B cell (primary cell): ENCODE results near the gene MAML3. TPM values are rescaled to one million over a fixed set of nuclear protein-coding genes. Genes with fewer than 3 reads are reported as not detected.

Experiments used
- ATAC-seq: fragments of 200-7000 bp; cut with Tn5 transposase; one replicate; pipeline ENCODE4 v1.10.0; 2021; ENCODE audit warnings: low read depth, mild to moderate bottlenecking, moderate number of reproducible peaks, moderate library complexity
- CTCF ChIA-PET: fragments of 350-600 bp; sonication (Branson Sonifier 250); formaldehyde crosslinking; loops from one replicate; lab custom pipeline; 2021; ENCODE audit warnings: antibody characterized with exemption, inconsistent platforms; lab: Charles Lee
- POLR2A ChIA-PET: fragments of 350-600 bp; sonication (Branson Sonifier 250); formaldehyde crosslinking; loops from one replicate; lab custom pipeline; 2021; ENCODE audit warnings: antibody characterized with exemption; lab: Charles Lee
- DNase-seq: peaks from one replicate; pipeline ENCODE4 v3.0.0; 2013
- H2AFZ ChIP-seq: 2 replicates; pipeline ENCODE4 v1.6.1; 2012; ENCODE audit warnings: mild to moderate bottlenecking, low read depth, low read length; ENCODE audit not compliant: insufficient read depth, poor library complexity, severe bottlenecking
- H3K27ac ChIP-seq, 2 donors: 1 replicate in 1 of 2; 2 replicates in 1 of 2; pipeline ENCODE4 v1.5.1; 2012 to 2013; ENCODE audit warnings: low read length in 2 of 2, mild to moderate bottlenecking in 2 of 2, moderate library complexity in 1 of 2
- H3K27me3 ChIP-seq, 4 experiments: fragments of 200-600 bp in 1 of 4; sonication (generic) in 1 of 4; replicated peaks in 1 of 4; 1 replicate in 2 of 4; 2 replicates in 2 of 4; pipeline versions ENCODE4 v1.6.1 to v1.7.0; 2013 to 2016; ENCODE audit warnings: low read length in 3 of 4, mild to moderate bottlenecking in 2 of 4, mixed read lengths in 1 of 4, moderate library complexity in 1 of 4; ENCODE audit not compliant: insufficient read depth in 4 of 4, control insufficient read depth in 3 of 4; ENCODE audit errors: control extremely low read depth in 1 of 4
- H3K36me3 ChIP-seq, 2 experiments: replicated peaks in 1 of 2; 1 replicate in 1 of 2; 2 replicates in 1 of 2; pipeline versions ENCODE4 v1.6.1 to v1.7.1; 2013; ENCODE audit warnings: low read length in 1 of 2; ENCODE audit not compliant: insufficient read depth in 2 of 2, control insufficient read depth in 1 of 2; ENCODE audit errors: control extremely low read depth in 1 of 2, extremely low read depth in 1 of 2
- H3K4me1 ChIP-seq, 2 donors: fragments of 200-600 bp in 1 of 2; sonication (generic) in 1 of 2; 1 replicate in 1 of 2; 2 replicates in 1 of 2; pipeline versions ENCODE4 v1.5.1 to v1.6.1; 2013 to 2017; ENCODE audit warnings: low read length in 2 of 2; ENCODE audit not compliant: control insufficient read depth in 2 of 2, insufficient read depth in 2 of 2
- H3K4me2 ChIP-seq: replicated peaks from 2 replicates; pipeline ENCODE3; 2012; ENCODE audit warnings: mild to moderate bottlenecking, low read depth, low read length; ENCODE audit not compliant: poor library complexity, severe bottlenecking
- H3K4me3 ChIP-seq, 5 experiments: fragments of 200-600 bp in 1 of 5; sonication (generic) in 1 of 5; 1 replicate in 3 of 5; 2 replicates in 2 of 5; pipeline versions ENCODE4 v1.5.1 to v1.7.0; 2011 to 2016; ENCODE audit warnings: low read length in 4 of 5, mild to moderate bottlenecking in 4 of 5, low read depth in 2 of 5, control low read depth in 1 of 5, moderate library complexity in 1 of 5; ENCODE audit not compliant: insufficient read depth in 1 of 5; ENCODE audit errors: control extremely low read depth in 1 of 5, extremely low read depth in 1 of 5
- H3K79me2 ChIP-seq: fragments of 200-600 bp; sonication (generic); one replicate; pipeline ENCODE4 v1.6.0; 2016; ENCODE audit warnings: low read length; ENCODE audit not compliant: control insufficient read depth, insufficient read depth
- H3K9ac ChIP-seq: fragments of 200-600 bp; sonication (generic); 2 replicates; pipeline ENCODE4 v1.6.1; 2017; ENCODE audit warnings: mild to moderate bottlenecking, low read length, moderate library complexity
- H3K9me3 ChIP-seq, 3 donors: one replicate each; pipeline versions ENCODE4 v1.6.1 to v1.7.1; 2013; ENCODE audit warnings: low read length in 2 of 3; ENCODE audit not compliant: control insufficient read depth in 2 of 3, insufficient read depth in 1 of 3; ENCODE audit errors: control extremely low read depth in 1 of 3
- H4K20me1 ChIP-seq: 2 replicates; pipeline ENCODE4 v1.6.0; 2012; ENCODE audit warnings: mild to moderate bottlenecking, low read length; ENCODE audit not compliant: insufficient read depth, control insufficient read depth, poor library complexity, severe bottlenecking
- H3K27ac Mint-ChIP-seq: one replicate; pipeline ENCODE4 v1.8.0; 2021; ENCODE audit warnings: mixed read lengths
- H3K27me3 Mint-ChIP-seq: one replicate; pipeline ENCODE4 v1.8.0; 2021; ENCODE audit warnings: mixed read lengths
- H3K4me1 Mint-ChIP-seq: one replicate; pipeline ENCODE4 v1.8.0; 2021; ENCODE audit warnings: mixed read lengths
- H3K4me3 Mint-ChIP-seq: one replicate; pipeline ENCODE4 v1.8.0; 2021; ENCODE audit warnings: mixed read lengths
- H3K9me3 Mint-ChIP-seq: one replicate; pipeline ENCODE4 v1.8.0; 2022; ENCODE audit warnings: mixed read lengths; ENCODE audit not compliant: insufficient read depth
- EZH2 ChIP-seq: IDR thresholded peaks from 2 replicates; pipeline ENCODE4 v1.6.1; 2012; ENCODE audit warnings: borderline replicate concordance, low read depth, mild to moderate bottlenecking, moderate library complexity, low read length; ENCODE audit not compliant: insufficient read depth, poor library complexity, severe bottlenecking
- WGBS: methylation state at CpG from one replicate; pipeline ENCODE4 v1.1.5; 2013; ENCODE audit warnings: missing lambda C conversion rate; ENCODE audit not compliant: insufficient coverage; 5-methylcytosine and 5-hydroxymethylcytosine counted together
- intact Hi-C: fragments of 100-400 bp; cut with micrococcal nuclease; formaldehyde crosslinking; loops from one replicate; pipeline ENCODE4 v1.10.0; 2022
- polyA plus RNA-seq: library from polyadenylated mRNA; depleted of rRNA; stranded (reverse); fragments of >200 nt; gene quantifications from 2 replicates; pipeline ENCODE4 v1.2.3, GENCODE V29; 2012
- total RNA-seq, 2 donors: library from RNA; stranded (reverse); fragments of 120-200 nt in 1 of 2; gene quantifications; 1 replicate in 1 of 2; 2 replicates in 1 of 2; pipeline versions ENCODE4 v1.2.3 to v1.2.4, GENCODE V29; 2013 to 2022
- TF ChIP-seq, protein P1 (sequence below): fragments of 200-600 bp; IDR thresholded peaks from one replicate; pipeline ENCODE4 v1.8.0; 2022; ENCODE audit warnings: antibody characterized with exemption, mild to moderate bottlenecking

MAML3 gene
- total and polyA plus RNA-seq, 2 donors (not counting 1 experiment from before 2014, with no cell fraction given) = 0.94 to 5.3 TPM

DNA sequence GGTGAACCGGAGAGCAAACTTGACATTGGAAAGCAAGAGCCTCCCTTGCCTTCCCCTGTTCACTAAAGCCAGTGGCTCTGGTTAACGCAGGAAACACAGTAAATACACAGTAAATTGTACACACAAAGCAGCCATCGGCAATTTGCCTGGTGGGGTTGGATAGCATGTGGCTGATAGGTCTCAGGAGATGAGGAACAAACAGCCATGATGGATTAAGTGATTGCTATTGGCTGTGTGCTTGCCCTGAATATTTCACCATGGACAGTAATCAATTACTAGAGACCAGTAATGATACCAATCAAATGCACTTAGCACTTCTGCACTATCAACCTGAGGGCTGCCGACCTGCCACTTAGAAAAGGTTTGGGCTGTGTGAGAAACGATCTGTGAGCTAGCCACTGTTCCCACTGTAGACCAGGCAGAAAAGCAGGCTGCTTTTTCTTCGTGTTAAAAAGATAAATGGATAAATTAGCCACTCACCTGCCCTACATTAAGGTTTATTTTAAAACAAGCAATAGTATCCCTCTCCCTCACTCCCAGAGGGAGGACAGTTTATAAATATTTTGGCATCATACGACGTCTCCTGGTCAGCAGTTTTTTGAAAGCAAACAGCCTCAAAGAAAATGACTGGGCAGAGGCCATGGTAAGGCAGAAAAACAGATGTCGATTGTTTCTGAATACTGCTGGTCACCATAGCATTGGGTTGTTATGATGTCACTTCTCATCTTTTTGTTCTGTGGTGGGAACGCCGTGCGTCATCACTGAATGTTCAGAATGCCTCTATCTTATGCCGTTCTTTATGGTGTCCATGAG is 167.1 kb downstream of the MAML3 start:
- no peak for TF ChIP-seq EZH2
- TF ChIP-seq, protein P1, sequence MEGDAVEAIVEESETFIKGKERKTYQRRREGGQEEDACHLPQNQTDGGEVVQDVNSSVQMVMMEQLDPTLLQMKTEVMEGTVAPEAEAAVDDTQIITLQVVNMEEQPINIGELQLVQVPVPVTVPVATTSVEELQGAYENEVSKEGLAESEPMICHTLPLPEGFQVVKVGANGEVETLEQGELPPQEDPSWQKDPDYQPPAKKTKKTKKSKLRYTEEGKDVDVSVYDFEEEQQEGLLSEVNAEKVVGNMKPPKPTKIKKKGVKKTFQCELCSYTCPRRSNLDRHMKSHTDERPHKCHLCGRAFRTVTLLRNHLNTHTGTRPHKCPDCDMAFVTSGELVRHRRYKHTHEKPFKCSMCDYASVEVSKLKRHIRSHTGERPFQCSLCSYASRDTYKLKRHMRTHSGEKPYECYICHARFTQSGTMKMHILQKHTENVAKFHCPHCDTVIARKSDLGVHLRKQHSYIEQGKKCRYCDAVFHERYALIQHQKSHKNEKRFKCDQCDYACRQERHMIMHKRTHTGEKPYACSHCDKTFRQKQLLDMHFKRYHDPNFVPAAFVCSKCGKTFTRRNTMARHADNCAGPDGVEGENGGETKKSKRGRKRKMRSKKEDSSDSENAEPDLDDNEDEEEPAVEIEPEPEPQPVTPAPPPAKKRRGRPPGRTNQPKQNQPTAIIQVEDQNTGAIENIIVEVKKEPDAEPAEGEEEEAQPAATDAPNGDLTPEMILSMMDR = no peak
- Histone ChIP-seq H3K36me3 (no peaks in the 10 kb centered on the region), H3K79me2 (no peaks in the 10 kb centered on the region), H3K27me3 (no peaks in the 10 kb centered on the region), H4K20me1 (no peaks in the 10 kb centered on the region), H3K4me2 (no peak overlapping the region), H3K4me1 (no peaks in the 10 kb centered on the region), H3K9me3 (no peaks in the 10 kb centered on the region), H3K9ac (no peak overlapping the region), H3K4me3 (no peak overlapping the region), H3K27ac (no peak overlapping the region), H2AFZ (no peak overlapping the region)
- Mint-ChIP-seq H3K27ac (no peak overlapping the region), H3K4me1 (no peaks in the 10 kb centered on the region), H3K4me3 (no peak overlapping the region), H3K9me3 (no peaks in the 10 kb centered on the region), H3K27me3 (peaks cover 7% of the 10 kb centered on the region)
- CTCF ChIA-PET = no interaction called here
- POLR2A ChIA-PET = no interaction called here
- intact Hi-C loops = no loop called here
- ATAC-seq = no peak
- DNase-seq = no peak
- WGBS = 100% methylated on average over 4 of the region's 13 CpGs

DNA sequence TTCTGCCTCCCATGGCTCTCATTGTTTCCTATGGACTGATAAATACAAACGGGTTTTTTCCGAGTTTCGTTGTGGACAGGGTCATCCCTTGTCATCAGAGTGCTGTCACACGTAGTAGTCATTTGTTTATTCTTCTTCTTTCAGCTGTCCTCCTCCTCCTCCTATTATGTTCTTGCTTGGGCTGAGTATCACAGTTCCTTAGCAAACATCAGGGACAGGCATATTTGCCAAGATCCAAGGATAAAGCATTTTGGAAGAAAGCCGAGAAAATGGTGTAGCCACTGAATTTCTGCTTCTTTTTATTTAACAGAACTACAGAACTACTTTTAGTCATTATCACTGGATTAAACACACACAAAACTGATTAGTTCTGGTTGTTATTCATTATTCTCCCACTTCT is 167.9 kb downstream of the MAML3 start:
- Histone ChIP-seq H3K4me2 (no peak overlapping the region), H3K9ac (no peak overlapping the region), H2AFZ (no peak overlapping the region), H3K27ac (no peak overlapping the region), H3K4me3 (no peak overlapping the region), H3K36me3 (no peaks in the 10 kb centered on the region), H3K9me3 (no peaks in the 10 kb centered on the region), H3K27me3 (no peaks in the 10 kb centered on the region), H3K4me1 (no peaks in the 10 kb centered on the region), H3K79me2 (no peaks in the 10 kb centered on the region), H4K20me1 (no peaks in the 10 kb centered on the region)
- WGBS = 96% methylated on average over 4 of the region's 5 CpGs
- DNase-seq (no peak), ATAC-seq (no peak)
- no peak for TF ChIP-seq EZH2
- TF ChIP-seq, protein P1 = no peak
- intact Hi-C loops = no loop called here
- CTCF ChIA-PET = no interaction called here
- Mint-ChIP-seq H3K4me1 (no peaks in the 10 kb centered on the region), H3K9me3 (no peaks in the 10 kb centered on the region), H3K4me3 (no peak overlapping the region), H3K27ac (no peak overlapping the region), H3K27me3 (peaks cover 7% of the 10 kb centered on the region)
- POLR2A ChIA-PET = no interaction called here
